Endodermal cell (in vitro differentiated cells): ENCODE measurements around the gene FBXL13. TPM values are rescaled to one million over a fixed set of nuclear protein-coding genes. Genes with fewer than 3 reads are reported as not detected.
"Not testable (repeated sequence)": the region's sequence is repeated elsewhere in the genome, so short reads cannot be mapped to it uniquely, and the experiment has no call there.

Experiments used
- DNase-seq: peaks from one replicate; pipeline ENCODE4 v3.0.0-alpha.2; 2017
- H3K27ac ChIP-seq: 2 replicates; pipeline ENCODE4 v1.5.1; 2013; ENCODE audit warnings: mild to moderate bottlenecking, low read depth, low read length, moderate library complexity
- H3K27me3 ChIP-seq: 2 replicates; pipeline ENCODE4 v1.6.1; 2013; ENCODE audit warnings: mild to moderate bottlenecking, low read length, moderate library complexity; ENCODE audit not compliant: insufficient read depth, control insufficient read depth, poor library complexity, severe bottlenecking
- H3K36me3 ChIP-seq: 2 replicates; pipeline ENCODE4 v1.7.0; 2013; ENCODE audit warnings: mild to moderate bottlenecking, low read length, moderate library complexity; ENCODE audit not compliant: control insufficient read depth, insufficient read depth
- H3K4me1 ChIP-seq: one replicate; pipeline ENCODE4 v1.7.0; 2013; ENCODE audit warnings: low read length; ENCODE audit not compliant: control insufficient read depth, insufficient read depth
- H3K4me3 ChIP-seq: 2 replicates; pipeline ENCODE4 v1.5.1; 2013; ENCODE audit warnings: mild to moderate bottlenecking, low read length, moderate library complexity
- H3K9ac ChIP-seq: 2 replicates; pipeline ENCODE4 v1.6.1; 2013; ENCODE audit warnings: mild to moderate bottlenecking, low read length, moderate library complexity; ENCODE audit not compliant: poor library complexity, severe bottlenecking; ENCODE audit errors: extremely low read depth
- H3K9me3 ChIP-seq: 2 replicates; pipeline ENCODE4 v1.6.1; 2013; ENCODE audit warnings: mild to moderate bottlenecking, low read length, moderate library complexity; ENCODE audit not compliant: control insufficient read depth
- H3K27ac Mint-ChIP-seq: 2 replicates; pipeline ENCODE4 v1.8.0; 2020; ENCODE audit warnings: mixed read lengths
- H3K27me3 Mint-ChIP-seq: 2 replicates; pipeline ENCODE4 v1.8.0; 2021; ENCODE audit warnings: mild to moderate bottlenecking, mixed read lengths; ENCODE audit not compliant: insufficient read depth
- H3K36me3 Mint-ChIP-seq: 2 replicates; pipeline ENCODE4 v1.8.0; 2020; ENCODE audit warnings: low read depth, mixed read lengths
- H3K4me1 Mint-ChIP-seq: 2 replicates; pipeline ENCODE4 v1.8.0; 2020; ENCODE audit warnings: mixed read lengths
- H3K4me3 Mint-ChIP-seq: 2 replicates; pipeline ENCODE4 v1.8.0; 2020; ENCODE audit warnings: mild to moderate bottlenecking, moderate library complexity, mixed read lengths
- H3K9me3 Mint-ChIP-seq: 2 replicates; pipeline ENCODE4 v1.8.0; 2020; ENCODE audit warnings: mild to moderate bottlenecking, mixed read lengths
- WGBS, 2 experiments: methylation state at CpG; one replicate each; pipeline versions ENCODE4 v1.1.5 to v1.1.7; 2013; ENCODE audit warnings: missing lambda C conversion rate in 2 of 2, mixed read lengths in 1 of 2; ENCODE audit not compliant: insufficient coverage in 1 of 2, insufficient read length in 1 of 2; 5-methylcytosine and 5-hydroxymethylcytosine counted together
- total RNA-seq, 2 donors: library from RNA; stranded (reverse); fragmentation: NEBNext Ultra II Directional in 1 of 2; extraction: Animal tissue kit (Norgen Biotek cat#: 25700) in 1 of 2; gene quantifications; 2 replicates in 1 of 2; 3 replicates in 1 of 2; pipeline ENCODE4 v1.2.1, GENCODE V29; 2021

Gene FBXL13
- total RNA-seq, 2 donors from 2014 or later = 2.1 to 2.7 TPM

DNA sequence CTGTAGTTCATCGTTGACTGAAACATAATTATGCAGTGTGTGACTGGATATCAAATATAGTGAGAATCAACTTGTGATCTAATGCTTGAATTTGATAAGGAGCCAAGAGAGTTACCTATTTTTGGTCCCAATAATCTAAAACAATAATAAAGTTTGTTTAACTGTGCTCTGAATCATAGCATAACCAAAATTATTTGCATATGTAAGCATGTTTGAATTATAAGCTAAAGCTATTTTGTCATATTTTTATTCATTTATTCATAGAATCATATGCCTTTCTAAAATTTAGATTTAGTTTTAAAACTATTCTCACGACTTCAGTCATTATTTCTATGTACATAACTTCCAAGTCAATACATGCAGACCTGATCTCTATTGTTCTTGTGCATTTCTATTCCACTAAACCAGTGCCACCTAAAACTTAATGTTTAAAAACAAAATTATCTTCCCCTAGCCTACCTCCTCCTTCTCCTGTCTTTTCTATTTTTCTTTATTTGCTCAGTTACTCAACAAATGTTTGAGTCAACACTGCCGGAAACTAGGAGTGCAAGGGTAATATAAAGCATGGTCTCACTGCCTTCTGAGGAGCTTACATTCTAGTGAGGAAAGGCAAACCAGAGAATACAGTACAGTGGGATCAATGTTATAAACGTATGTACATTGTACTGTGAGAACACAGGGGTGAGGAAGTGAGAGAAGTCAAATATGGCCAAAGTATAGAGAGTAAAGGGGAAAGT lies 284.1 kb downstream of the FBXL13 start:
- not testable (repeated sequence) for H3K27me3 Mint-ChIP-seq, H3K4me3 ChIP-seq, H3K27me3 ChIP-seq, H3K4me1 Mint-ChIP-seq, H3K36me3 Mint-ChIP-seq, H3K4me1 ChIP-seq, H3K36me3 ChIP-seq, H3K4me3 Mint-ChIP-seq, H3K27ac Mint-ChIP-seq, DNase-seq, H3K9ac ChIP-seq, H3K9me3 ChIP-seq, H3K27ac ChIP-seq, H3K9me3 Mint-ChIP-seq
- 84% methylated on average over 3 of the region's 4 CpGs; no CpG with 5 or more reads in 1 of the 2 experiments for WGBS, 2 experiments

- H3K9me3 Mint-ChIP-seq, H3K9me3 ChIP-seq, H3K9ac ChIP-seq, H3K4me3 Mint-ChIP-seq, H3K27ac Mint-ChIP-seq, H3K27me3 ChIP-seq, H3K4me1 ChIP-seq, H3K27ac ChIP-seq, H3K4me1 Mint-ChIP-seq, H3K36me3 Mint-ChIP-seq, H3K4me3 ChIP-seq, H3K27me3 Mint-ChIP-seq, H3K36me3 ChIP-seq, DNase-seq: not testable (repeated sequence)
- 95 to 100% methylated on average over 1 of the region's 2 CpGs for WGBS, 2 experiments
These were observed 285.8 kb downstream of the FBXL13 start for GRCh38 chr7:102788770-102789169.

- not testable (repeated sequence) for H3K4me3 ChIP-seq, H3K27ac Mint-ChIP-seq, H3K27me3 Mint-ChIP-seq, H3K27ac ChIP-seq, H3K4me3 Mint-ChIP-seq, H3K4me1 ChIP-seq, DNase-seq, H3K9ac ChIP-seq, H3K27me3 ChIP-seq, H3K36me3 ChIP-seq, H3K4me1 Mint-ChIP-seq
- Mint-ChIP-seq H3K36me3 (peaks cover 30% of the 10 kb centered on the region), H3K9me3 (peaks cover 28% of the 10 kb centered on the region)
- H3K9me3 ChIP-seq = peaks cover 15% of the 10 kb centered on the region
- WGBS, 2 experiments = 93 to 97% methylated on average over 9 to 10 of the region's 10 CpGs
These were observed 293.7 kb downstream of the FBXL13 start for GRCh38 chr7:102780926-102781325.

DNA sequence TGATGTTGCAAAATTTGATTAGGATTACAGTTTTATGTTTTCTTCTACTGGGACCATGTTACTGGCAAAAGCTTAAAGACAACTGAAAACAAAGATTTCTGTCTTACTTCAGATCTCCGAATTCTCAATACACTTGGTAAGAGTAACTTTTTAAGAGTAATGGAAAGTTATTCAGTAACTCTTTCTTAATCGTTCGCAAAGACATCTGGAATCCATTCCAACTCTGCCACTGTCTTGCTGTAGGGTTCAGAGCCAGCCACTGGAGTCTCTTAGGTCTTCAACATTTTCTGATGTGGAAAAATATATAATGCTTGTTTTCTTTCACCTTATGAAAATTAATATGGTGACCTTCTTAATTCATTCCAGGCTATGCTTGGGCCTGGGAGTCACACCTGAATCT lies 295.9 kb downstream of the FBXL13 start:
- H3K9ac ChIP-seq, H3K4me1 Mint-ChIP-seq: not testable (repeated sequence)

GRCh38 chr7:102776217-102776616 lies 298.4 kb downstream of the FBXL13 start:
- H3K4me3 ChIP-seq, H3K4me1 ChIP-seq, H3K4me3 Mint-ChIP-seq, H3K27ac ChIP-seq, H3K4me1 Mint-ChIP-seq, H3K27me3 Mint-ChIP-seq, H3K9ac ChIP-seq, H3K27me3 ChIP-seq, DNase-seq, H3K36me3 ChIP-seq, H3K27ac Mint-ChIP-seq: not testable (repeated sequence)
- H3K36me3 Mint-ChIP-seq = peaks cover 24% of the 10 kb centered on the region
- peaks cover 16% of the 10 kb centered on the region for H3K9me3 Mint-ChIP-seq
- peaks cover 14% of the 10 kb centered on the region for H3K9me3 ChIP-seq

More for the DNA sequence above, 295.9 kb downstream of the FBXL13 start:
- H3K27ac ChIP-seq, H3K36me3 ChIP-seq, H3K27me3 Mint-ChIP-seq, H3K27ac Mint-ChIP-seq, H3K27me3 ChIP-seq, H3K4me3 ChIP-seq, H3K4me1 ChIP-seq, DNase-seq, H3K4me3 Mint-ChIP-seq: not testable (repeated sequence)
- peaks cover 15% of the 10 kb centered on the region for H3K9me3 ChIP-seq
- WGBS, 2 experiments = 88% methylated on average over 3 of the region's 3 CpGs; no CpG with 5 or more reads in 1 of the 2 experiments
- Mint-ChIP-seq H3K36me3 (peaks cover 30% of the 10 kb centered on the region), H3K9me3 (peaks cover 28% of the 10 kb centered on the region)

GRCh38 chr7:102770467-102770866 lies 304.1 kb downstream of the FBXL13 start:
- not testable (repeated sequence) for H3K27me3 Mint-ChIP-seq, H3K9me3 Mint-ChIP-seq, H3K4me3 ChIP-seq

DNA sequence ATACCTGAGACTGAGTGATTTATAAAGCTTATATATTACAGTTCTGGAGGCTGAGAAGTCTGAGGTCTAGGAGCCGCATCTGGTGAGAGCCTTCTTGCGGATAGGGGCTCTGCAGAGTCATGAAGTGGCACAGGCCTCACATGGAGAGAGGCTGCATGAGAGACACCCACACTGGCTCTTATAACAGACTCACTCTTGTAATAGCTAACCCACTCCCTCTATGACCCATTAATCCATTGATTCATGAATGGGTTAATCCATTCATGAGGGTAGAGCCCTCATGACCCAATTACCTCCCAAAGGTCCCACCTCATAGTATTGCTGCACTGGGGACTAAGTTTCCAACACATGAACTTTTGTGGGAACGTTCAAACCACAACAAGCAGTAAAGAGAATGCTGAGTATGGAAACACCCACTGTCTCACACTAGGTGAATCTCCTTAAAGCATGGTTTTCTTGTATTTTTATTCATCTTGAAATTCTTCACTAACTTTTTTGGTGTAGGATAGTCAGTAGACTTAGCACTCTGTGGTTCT lies 304.9 kb downstream of the FBXL13 start:
- H3K4me3 ChIP-seq, H3K9me3 ChIP-seq, H3K27me3 ChIP-seq, H3K27ac ChIP-seq, H3K36me3 Mint-ChIP-seq, H3K9ac ChIP-seq, H3K4me1 Mint-ChIP-seq, DNase-seq, H3K4me3 Mint-ChIP-seq, H3K27me3 Mint-ChIP-seq, H3K4me1 ChIP-seq, H3K27ac Mint-ChIP-seq, H3K36me3 ChIP-seq, H3K9me3 Mint-ChIP-seq: not testable (repeated sequence)
- 95 to 100% methylated on average over 1 of the region's 3 CpGs for WGBS, 2 experiments

More at GRCh38 chr7:102770467-102770866, 304.1 kb downstream of the FBXL13 start:
- H3K27ac Mint-ChIP-seq, H3K9ac ChIP-seq, H3K4me1 Mint-ChIP-seq, H3K9me3 ChIP-seq, H3K27ac ChIP-seq, H3K4me1 ChIP-seq, H3K36me3 ChIP-seq, DNase-seq, H3K36me3 Mint-ChIP-seq, H3K4me3 Mint-ChIP-seq, H3K27me3 ChIP-seq: not testable (repeated sequence)
- WGBS, 2 experiments = 93% methylated on average over 1 of the region's 3 CpGs; no CpG with 5 or more reads in 1 of the 2 experiments
